Activated CD4-positive, alpha-beta memory T cell treated with anti-CD3 and anti-CD28 coated beads, Interleukin-2, amount 10 ng/mL, durations not matched to agents 7 days and 5 days (primary cell): Measurements from ENCODE around the gene SEMG1. TPM values are rescaled to one million over a fixed set of nuclear protein-coding genes. Genes with fewer than 3 reads are reported as not detected.

Experiments used
- CTCF ChIA-PET: fragments of 350-600 bp; sonication (Branson Sonifier 250); formaldehyde crosslinking; loops from one replicate; lab custom pipeline; 2021; ENCODE audit warnings: antibody characterized with exemption, inconsistent platforms; lab: Charles Lee
- POLR2A ChIA-PET: fragments of 350-600 bp; sonication (Branson Sonifier 250); formaldehyde crosslinking; loops from one replicate; lab custom pipeline; 2021; ENCODE audit warnings: antibody characterized with exemption; lab: Charles Lee
- DNase-seq: peaks from one replicate; pipeline ENCODE4 v3.0.0-alpha.2; 2020
- H3K27ac Mint-ChIP-seq: one replicate; pipeline ENCODE4 v1.8.0; 2021; ENCODE audit warnings: mild to moderate bottlenecking, mixed read lengths
- H3K27me3 Mint-ChIP-seq: one replicate; pipeline ENCODE4 v1.8.0; 2021; ENCODE audit warnings: mixed read lengths
- H3K36me3 Mint-ChIP-seq: one replicate; pipeline ENCODE4 v1.8.0; 2021; ENCODE audit warnings: low read depth, mixed read lengths
- H3K4me1 Mint-ChIP-seq: one replicate; pipeline ENCODE4 v1.8.0; 2021; ENCODE audit warnings: mixed read lengths
- H3K4me3 Mint-ChIP-seq: one replicate; pipeline ENCODE4 v1.8.0; 2021; ENCODE audit warnings: mild to moderate bottlenecking, mixed read lengths
- H3K9me3 Mint-ChIP-seq: one replicate; pipeline ENCODE4 v1.8.0; 2021; ENCODE audit warnings: mixed read lengths
- total RNA-seq, 2 experiments: library from RNA; stranded (reverse); gene quantifications; one replicate each; pipeline ENCODE4 v1.2.3, GENCODE V29; 2021

SEMG1 gene
- not detected for total RNA-seq

- no peaks in the 10 kb centered on the region for H3K4me1 Mint-ChIP-seq
Observed at GRCh38 chr20:45206725-45207124, at the start of gene SEMG1. Gene SEMG1 (plus strand): TSS chr20:45207033. CDS start chr20:45207054, 21 bp downstream.

GRCh38 chr20:45157962-45158361, 48.9 kb upstream of the SEMG1 start:
- peaks cover 41% of the 10 kb centered on the region for H3K27me3 Mint-ChIP-seq
- H3K9me3 Mint-ChIP-seq = no peaks in the 10 kb centered on the region
- no peak overlapping the region for H3K27ac Mint-ChIP-seq
- ChIA-PET CTCF (interaction anchor here (0.7 kb wide), 1 partner anchor 136 kb away, joined by 3 read pairs; no protein-coding TSS in a partner anchor), POLR2A (interaction anchor here (1.2 kb wide), 1 partner anchor 12 kb away, joined by 3 read pairs; no protein-coding TSS in a partner anchor)
- no peak for DNase-seq
- no peak overlapping the region for H3K4me3 Mint-ChIP-seq
- no peaks in the 10 kb centered on the region for H3K4me1 Mint-ChIP-seq
- no peaks in the 10 kb centered on the region for H3K36me3 Mint-ChIP-seq

More at GRCh38 chr20:45206725-45207124, at the start of gene SEMG1:
- Mint-ChIP-seq H3K4me3 (no peak within 1 kb of the TSS), H3K27ac (no peak within 1 kb of the TSS), H3K36me3 (no peaks in the 10 kb centered on the region), H3K27me3 (peaks cover 28% of the 10 kb centered on the region), H3K9me3 (no peaks in the 10 kb centered on the region)
- ChIA-PET POLR2A (no interaction called here), CTCF (no interaction called here)
- no peak for DNase-seq

- Mint-ChIP-seq H3K9me3 (no peaks in the 10 kb centered on the region), H3K27me3 (peaks cover 56% of the 10 kb centered on the region)
- CTCF ChIA-PET = no interaction called here
Observed at GRCh38 chr20:45163083-45163803, 43.6 kb upstream of the SEMG1 start.

GRCh38 chr20:45164906-45165305, 41.9 kb upstream of the SEMG1 start:
- Mint-ChIP-seq H3K27me3 (peaks cover 51% of the 10 kb centered on the region), H3K4me3 (no peak overlapping the region), H3K9me3 (no peaks in the 10 kb centered on the region), H3K36me3 (no peaks in the 10 kb centered on the region), H3K27ac (no peak overlapping the region), H3K4me1 (no peaks in the 10 kb centered on the region)
- ChIA-PET POLR2A (no interaction called here), CTCF (no interaction called here)
- no peak for DNase-seq

More at GRCh38 chr20:45163083-45163803, 43.6 kb upstream of the SEMG1 start:
- Mint-ChIP-seq H3K4me1 (no peaks in the 10 kb centered on the region), H3K27ac (no peak overlapping the region), H3K4me3 (no peak overlapping the region), H3K36me3 (no peaks in the 10 kb centered on the region)
- POLR2A ChIA-PET = no interaction called here
- no peak for DNase-seq

GRCh38 chr20:45173522-45173921, 33.3 kb upstream of the SEMG1 start:
- POLR2A ChIA-PET = no interaction called here
- Mint-ChIP-seq H3K27ac (no peak overlapping the region), H3K9me3 (no peaks in the 10 kb centered on the region), H3K27me3 (peaks cover 18% of the 10 kb centered on the region), H3K4me3 (no peak overlapping the region), H3K4me1 (no peaks in the 10 kb centered on the region), H3K36me3 (no peaks in the 10 kb centered on the region)
- DNase-seq = no peak
- CTCF ChIA-PET = no interaction called here

- Mint-ChIP-seq H3K4me1 (peaks cover 3% of the 10 kb centered on the region), H3K36me3 (no peaks in the 10 kb centered on the region)
- POLR2A ChIA-PET = no interaction called here
Observed at GRCh38 chr20:45174434-45175364, 32.1 kb upstream of the SEMG1 start, which contains the start of gene PI3. Gene PI3 (plus strand): TSS chr20:45174902. CDS start chr20:45174923, 21 bp downstream.

GRCh38 chr20:45176526-45177267, 30.1 kb upstream of the SEMG1 start:
- H3K36me3 Mint-ChIP-seq = no peaks in the 10 kb centered on the region
- H3K27ac Mint-ChIP-seq = no peak overlapping the region
- CTCF ChIA-PET = no interaction called here
- H3K9me3 Mint-ChIP-seq = no peaks in the 10 kb centered on the region
- peaks cover 8% of the 10 kb centered on the region for H3K27me3 Mint-ChIP-seq
- no peak overlapping the region for H3K4me3 Mint-ChIP-seq
- POLR2A ChIA-PET = no interaction called here
- no peak for DNase-seq
- peaks cover 8% of the 10 kb centered on the region for H3K4me1 Mint-ChIP-seq

More at GRCh38 chr20:45174434-45175364, 32.1 kb upstream of the SEMG1 start, which contains the start of gene PI3:
- H3K4me3 Mint-ChIP-seq = no peak within 1 kb of the TSS
- peaks cover 15% of the 10 kb centered on the region for H3K27me3 Mint-ChIP-seq
- CTCF ChIA-PET = no interaction called here
- H3K27ac Mint-ChIP-seq = no peak within 1 kb of the TSS
- no peak for DNase-seq
- no peaks in the 10 kb centered on the region for H3K9me3 Mint-ChIP-seq

GRCh38 chr20:45179166-45179565, 27.7 kb upstream of the SEMG1 start:
- no peak overlapping the region for H3K27ac Mint-ChIP-seq
- H3K4me3 Mint-ChIP-seq = no peak overlapping the region
- POLR2A ChIA-PET = no interaction called here
- no peak for DNase-seq
- H3K36me3 Mint-ChIP-seq = no peaks in the 10 kb centered on the region
- H3K4me1 Mint-ChIP-seq = peaks cover 8% of the 10 kb centered on the region
- peaks cover 6% of the 10 kb centered on the region for H3K27me3 Mint-ChIP-seq
- CTCF ChIA-PET = no interaction called here
- no peaks in the 10 kb centered on the region for H3K9me3 Mint-ChIP-seq

- no peaks in the 10 kb centered on the region for H3K9me3 Mint-ChIP-seq
- H3K36me3 Mint-ChIP-seq = no peaks in the 10 kb centered on the region
- H3K27ac Mint-ChIP-seq = no peak overlapping the region
- CTCF ChIA-PET = interaction anchor here (0.7 kb wide), 1 partner anchor 64 kb away, joined by 5 read pairs; no protein-coding TSS in a partner anchor
- no peak for DNase-seq
- peaks cover 8% of the 10 kb centered on the region for H3K4me1 Mint-ChIP-seq
- H3K27me3 Mint-ChIP-seq = peaks cover 10% of the 10 kb centered on the region
- H3K4me3 Mint-ChIP-seq = no peak overlapping the region
- POLR2A ChIA-PET = no interaction called here
Observed at GRCh38 chr20:45181639-45182038, 25.2 kb upstream of the SEMG1 start.

- Mint-ChIP-seq H3K9me3 (no peaks in the 10 kb centered on the region), H3K27ac (no peak overlapping the region), H3K36me3 (no peaks in the 10 kb centered on the region), H3K27me3 (peaks cover 9% of the 10 kb centered on the region), H3K4me1 (peaks cover 8% of the 10 kb centered on the region), H3K4me3 (no peak overlapping the region)
- CTCF ChIA-PET = no interaction called here
- DNase-seq = no peak
- POLR2A ChIA-PET = no interaction called here
Observed at GRCh38 chr20:45183084-45183483, 23.7 kb upstream of the SEMG1 start.

- Mint-ChIP-seq H3K27me3 (peaks cover 17% of the 10 kb centered on the region), H3K4me3 (no peak overlapping the region), H3K4me1 (no peaks in the 10 kb centered on the region), H3K36me3 (no peaks in the 10 kb centered on the region), H3K9me3 (no peaks in the 10 kb centered on the region), H3K27ac (no peak overlapping the region)
- POLR2A ChIA-PET = no interaction called here
- CTCF ChIA-PET = no interaction called here
- DNase-seq = no peak
Observed at GRCh38 chr20:45187693-45188092, 19.1 kb upstream of the SEMG1 start.

- H3K36me3 Mint-ChIP-seq = no peaks in the 10 kb centered on the region
- peaks cover 23% of the 10 kb centered on the region for H3K27me3 Mint-ChIP-seq
- H3K4me1 Mint-ChIP-seq = no peaks in the 10 kb centered on the region
- POLR2A ChIA-PET = no interaction called here
- DNase-seq = no peak
- no peaks in the 10 kb centered on the region for H3K9me3 Mint-ChIP-seq
- no peak overlapping the region for H3K4me3 Mint-ChIP-seq
- CTCF ChIA-PET = no interaction called here
- H3K27ac Mint-ChIP-seq = no peak overlapping the region
Observed at GRCh38 chr20:45189067-45189609, 17.7 kb upstream of the SEMG1 start.
